NCI-H2227 (cell line): ENCODE data around the gene KLHL18.
"Not testable (repeated sequence)": the region's sequence is repeated elsewhere in the genome, so short reads cannot be mapped to it uniquely, and the experiment has no call there.

Experiments
- DNase-seq: peaks from one replicate; lab custom pipeline; 2025; ENCODE audit not compliant: unreplicated experiment; lab: John Stamatoyannopoulos, UW

The KLHL18 gene

GRCh38 chr3:47273564-47273963, 9.2 kb upstream of the KLHL18 start:
- no peak for DNase-seq

- DNase-seq, result no peak
Measured at GRCh38 chr3:47274652-47275051, 8.1 kb upstream of the KLHL18 start.

- DNase-seq, result no peak
Measured at GRCh38 chr3:47276558-47276957, 6.2 kb upstream of the KLHL18 start.

- no peak for DNase-seq
Measured at GRCh38 chr3:47280519-47280918, 2.2 kb upstream of the KLHL18 start.

GRCh38 chr3:47283193-47283537, 421 bp downstream of the KLHL18 start:
- peak; percentile 13 for DNase-seq

GRCh38 chr3:47283591-47284364, 1.0 kb downstream of the KLHL18 start:
- DNase-seq, result peak; percentile 13

- DNase-seq, result peak; percentile 13
Measured at GRCh38 chr3:47288966-47289910, 6.5 kb downstream of the KLHL18 start.

GRCh38 chr3:47291158-47291753, 8.5 kb downstream of the KLHL18 start:
- DNase-seq, result no peak

GRCh38 chr3:47291754-47292420, 9.1 kb downstream of the KLHL18 start:
- DNase-seq, result not testable (repeated sequence)

- DNase-seq, result no peak
Measured at GRCh38 chr3:47293822-47294221, 11.1 kb downstream of the KLHL18 start.

GRCh38 chr3:47294392-47294791, 11.6 kb downstream of the KLHL18 start:
- DNase-seq, result no peak

- no peak for DNase-seq
Measured at GRCh38 chr3:47295322-47295721, 12.6 kb downstream of the KLHL18 start.

- DNase-seq, result no peak
Measured at GRCh38 chr3:47295976-47296375, 13.2 kb downstream of the KLHL18 start.

- no peak for DNase-seq
Measured at GRCh38 chr3:47296562-47297302, 14.0 kb downstream of the KLHL18 start.

- no peak for DNase-seq
Measured at GRCh38 chr3:47298439-47298838, 15.7 kb downstream of the KLHL18 start.

- no peak for DNase-seq
Measured at GRCh38 chr3:47299381-47300318, 16.9 kb downstream of the KLHL18 start.

- DNase-seq, result no peak
Measured at GRCh38 chr3:47301456-47301855, 18.7 kb downstream of the KLHL18 start.

GRCh38 chr3:47306022-47306421, 23.3 kb downstream of the KLHL18 start:
- no peak for DNase-seq

- not testable (repeated sequence) for DNase-seq
Measured at GRCh38 chr3:47309231-47309630, 26.5 kb downstream of the KLHL18 start.
